Measurements from ENCODE around the gene LONP2. TPM values are rescaled to one million over a fixed set of nuclear protein-coding genes. Genes with fewer than 3 reads are reported as not detected.
A peak's percentile ranks its signal among the peaks of the same experiment; 100 is the strongest.

Gene LONP2
- polyA plus RNA-seq, 1 experiment: 34.1 TPM

DNA sequence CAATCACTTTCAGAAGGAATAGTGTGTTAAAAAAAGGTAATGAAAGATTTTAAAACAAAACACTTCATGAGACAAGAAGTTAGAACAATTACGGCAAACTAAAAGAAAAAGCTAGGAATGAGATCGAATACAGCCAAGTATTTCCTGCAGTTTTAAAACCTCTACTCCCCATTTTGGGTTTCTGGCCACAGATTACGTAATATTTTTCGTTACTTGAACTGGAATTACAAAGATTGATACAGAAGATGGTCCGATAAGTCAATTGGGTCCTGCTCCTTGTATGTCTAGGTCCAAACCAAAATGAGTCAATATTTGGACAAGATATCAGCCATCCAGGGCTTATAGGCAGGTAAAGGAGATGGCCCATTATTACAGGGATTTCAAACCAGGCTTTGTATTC is 88.9 kb downstream of the LONP2 start:
- TF ChIP-seq, protein P1, sequence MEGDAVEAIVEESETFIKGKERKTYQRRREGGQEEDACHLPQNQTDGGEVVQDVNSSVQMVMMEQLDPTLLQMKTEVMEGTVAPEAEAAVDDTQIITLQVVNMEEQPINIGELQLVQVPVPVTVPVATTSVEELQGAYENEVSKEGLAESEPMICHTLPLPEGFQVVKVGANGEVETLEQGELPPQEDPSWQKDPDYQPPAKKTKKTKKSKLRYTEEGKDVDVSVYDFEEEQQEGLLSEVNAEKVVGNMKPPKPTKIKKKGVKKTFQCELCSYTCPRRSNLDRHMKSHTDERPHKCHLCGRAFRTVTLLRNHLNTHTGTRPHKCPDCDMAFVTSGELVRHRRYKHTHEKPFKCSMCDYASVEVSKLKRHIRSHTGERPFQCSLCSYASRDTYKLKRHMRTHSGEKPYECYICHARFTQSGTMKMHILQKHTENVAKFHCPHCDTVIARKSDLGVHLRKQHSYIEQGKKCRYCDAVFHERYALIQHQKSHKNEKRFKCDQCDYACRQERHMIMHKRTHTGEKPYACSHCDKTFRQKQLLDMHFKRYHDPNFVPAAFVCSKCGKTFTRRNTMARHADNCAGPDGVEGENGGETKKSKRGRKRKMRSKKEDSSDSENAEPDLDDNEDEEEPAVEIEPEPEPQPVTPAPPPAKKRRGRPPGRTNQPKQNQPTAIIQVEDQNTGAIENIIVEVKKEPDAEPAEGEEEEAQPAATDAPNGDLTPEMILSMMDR (IDR thresholded peaks at IDR 0.05; ENCODE audit: insufficient read depth, low read depth, low read length): no peak
- POLR2A ChIA-PET: no interaction called here
- DNase-seq (ENCODE audit: low read depth): no peak
- H3K36me3 ChIP-seq (ENCODE audit: control insufficient read depth, insufficient read depth, low read length): peaks cover 3% of the 10 kb centered on the region
- CTCF ChIA-PET: interaction anchor here (1.3 kb wide), 1 partner anchor 297 kb away, joined by 3 read pairs; no protein-coding TSS in a partner anchor
- H3K4me3 ChIP-seq (ENCODE audit: low read depth, low read length): no peak overlapping the region
- no peaks in the 10 kb centered on the region for H3K27me3 ChIP-seq (ENCODE audit: control insufficient read depth, insufficient read depth, low read length)

DNA sequence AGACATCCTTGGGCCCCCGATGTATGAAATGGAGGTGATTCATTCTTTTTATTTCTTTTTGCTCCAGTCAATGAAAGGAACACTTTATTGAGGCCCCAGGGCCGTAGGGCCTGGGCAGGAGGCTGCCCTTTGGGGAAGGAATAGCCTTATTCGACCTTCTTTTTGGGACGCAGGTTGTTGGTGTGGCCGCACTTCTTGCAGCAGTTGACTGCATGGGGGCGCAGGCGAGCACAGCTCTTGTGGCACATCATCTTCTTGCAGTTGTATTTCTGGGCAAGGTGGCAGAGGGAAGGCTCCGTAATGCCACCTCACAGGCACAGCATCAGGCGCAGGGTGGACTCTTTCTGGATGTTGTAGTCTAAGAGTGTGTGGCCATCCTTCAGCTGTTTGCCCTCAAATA is 90.2 kb downstream of the LONP2 start:
- CTCF ChIA-PET: interaction anchor here (1.3 kb wide), 1 partner anchor 296 kb away, joined by 3 read pairs; no protein-coding TSS in a partner anchor
- POLR2A ChIA-PET: no interaction called here

DNA sequence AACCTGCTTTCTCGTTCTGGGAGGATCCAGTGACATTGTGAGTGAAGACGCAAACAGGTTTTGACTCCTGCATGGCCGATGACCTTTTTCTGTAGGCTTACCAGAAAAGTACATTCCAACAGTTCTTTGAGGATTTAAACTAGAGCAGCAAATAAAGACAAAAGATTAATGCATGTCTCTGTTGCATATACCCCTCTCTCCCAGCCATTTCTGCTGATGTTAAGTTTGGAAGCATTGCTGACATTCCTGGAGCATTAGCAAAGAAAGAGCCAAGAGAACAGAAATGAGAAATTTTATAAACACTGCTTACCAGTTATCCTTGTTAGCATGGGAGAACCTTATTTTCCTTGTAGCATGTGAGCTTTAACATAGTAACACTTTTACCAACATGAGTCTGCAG is 91.9 kb downstream of the LONP2 start:
- CTCF ChIA-PET: interaction anchor here (1.1 to 2.4 kb wide), 4 partner anchors 9 to 287 kb away, joined by 3 to 9 read pairs (median 5); no protein-coding TSS in a partner anchor
- POLR2A ChIA-PET: no interaction called here
- TF ChIP-seq, protein P1 (IDR thresholded peaks at IDR 0.05; ENCODE audit: insufficient read depth, low read depth, low read length): no peak
- DNase-seq (ENCODE audit: low read depth): peak; percentile 33
- H3K36me3 ChIP-seq (ENCODE audit: control insufficient read depth, insufficient read depth, low read length): peaks cover 10% of the 10 kb centered on the region
- no peaks in the 10 kb centered on the region for H3K27me3 ChIP-seq (ENCODE audit: control insufficient read depth, insufficient read depth, low read length)
- H3K4me3 ChIP-seq (ENCODE audit: low read depth, low read length): no peak overlapping the region

More for the DNA sequence above, 90.2 kb downstream of the LONP2 start:
- TF ChIP-seq, protein P1 (IDR thresholded peaks at IDR 0.05; ENCODE audit: insufficient read depth, low read depth, low read length): no peak
- Histone ChIP-seq H3K27me3 (ENCODE audit: control insufficient read depth, insufficient read depth, low read length) (no peaks in the 10 kb centered on the region), H3K4me3 (ENCODE audit: low read depth, low read length) (no peak overlapping the region), H3K36me3 (ENCODE audit: control insufficient read depth, insufficient read depth, low read length) (peaks cover 3% of the 10 kb centered on the region)
- DNase-seq (ENCODE audit: low read depth): no peak

DNA sequence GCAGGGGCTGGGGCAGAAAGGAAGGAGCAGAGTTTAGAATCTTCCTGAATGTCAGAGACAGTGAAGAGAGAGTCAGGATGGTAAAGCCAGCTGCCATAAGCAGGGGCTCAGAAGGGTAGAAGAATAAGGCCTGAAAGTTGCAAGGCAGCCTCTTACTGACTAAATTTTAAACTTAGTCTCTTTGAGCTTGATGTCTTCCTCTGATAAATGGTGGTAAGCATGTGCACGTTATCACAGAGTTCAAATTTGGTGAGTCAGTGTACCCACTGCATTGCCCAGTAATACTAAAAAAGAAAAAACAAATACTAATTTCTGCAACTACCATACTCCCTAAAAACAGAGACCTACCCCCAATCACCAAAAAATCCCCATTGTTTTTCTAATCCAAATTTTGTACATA is 96.0 kb downstream of the LONP2 start:
- ChIA-PET CTCF (interaction anchor here (1.0 kb wide), 1 partner anchor 20 kb away, joined by 5 read pairs; no protein-coding TSS in a partner anchor), POLR2A (no interaction called here)
- Histone ChIP-seq H3K27me3 (ENCODE audit: control insufficient read depth, insufficient read depth, low read length) (no peaks in the 10 kb centered on the region), H3K4me3 (ENCODE audit: low read depth, low read length) (no peak overlapping the region), H3K36me3 (ENCODE audit: control insufficient read depth, insufficient read depth, low read length) (peaks cover 12% of the 10 kb centered on the region)
- TF ChIP-seq, protein P1 (IDR thresholded peaks at IDR 0.05; ENCODE audit: insufficient read depth, low read depth, low read length): no peak
- DNase-seq (ENCODE audit: low read depth): no peak

DNA sequence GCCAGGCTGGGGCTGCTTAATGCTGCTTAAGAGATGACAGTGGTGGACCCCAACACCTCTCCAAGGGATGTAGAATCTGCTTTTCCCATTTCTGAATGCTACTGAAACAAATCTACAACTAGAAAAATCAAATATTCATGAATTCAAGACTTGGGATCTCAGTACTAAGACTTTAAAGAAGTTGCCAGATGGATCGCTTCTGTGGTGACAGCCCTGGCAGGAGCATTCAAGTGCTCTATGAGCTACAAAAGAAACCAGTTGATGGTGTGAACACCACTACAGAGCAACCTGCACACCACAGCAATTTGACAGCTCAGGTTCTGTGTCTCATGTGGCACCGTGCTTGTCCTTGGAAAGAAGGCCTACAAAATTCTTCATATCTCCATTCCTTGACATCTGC is 98.5 kb downstream of the LONP2 start:
- Histone ChIP-seq H3K36me3 (ENCODE audit: control insufficient read depth, insufficient read depth, low read length) (peaks cover 12% of the 10 kb centered on the region), H3K4me3 (ENCODE audit: low read depth, low read length) (no peak overlapping the region), H3K27me3 (ENCODE audit: control insufficient read depth, insufficient read depth, low read length) (no peaks in the 10 kb centered on the region)
- POLR2A ChIA-PET: no interaction called here
- CTCF ChIA-PET: interaction anchor here (1.6 kb wide), 1 partner anchor 281 kb away, joined by 5 read pairs; no protein-coding TSS in a partner anchor
- TF ChIP-seq, protein P1 (IDR thresholded peaks at IDR 0.05; ENCODE audit: insufficient read depth, low read depth, low read length): no peak
- no peak for DNase-seq (ENCODE audit: low read depth)
